Uterus (tissue), 4 donors: ENCODE results near the gene ASAP3. TPM values are rescaled to one million over a fixed set of nuclear protein-coding genes. Genes with fewer than 3 reads are reported as not detected.

Experiments used
- DNase-seq, 2 donors: peaks; one replicate each; pipeline ENCODE4 v3.0.0-alpha.2; 2019 to 2020
- H3K27ac ChIP-seq, 2 donors: fragments of 200-600 bp; sonication (generic); 1 replicate in 1 of 2; 2 replicates in 1 of 2; pipeline ENCODE4 v1.5.1; 2016 to 2018
- H3K27me3 ChIP-seq, 2 donors: fragments of 200-600 bp; sonication (generic); one replicate each; pipeline ENCODE4 v1.5.1; 2018 to 2019; ENCODE audit warnings: control low read depth in 1 of 2
- H3K36me3 ChIP-seq, 2 donors: fragments of 200-600 bp; sonication (generic); one replicate each; pipeline ENCODE4 v1.5.1; 2019; ENCODE audit warnings: control low read depth in 1 of 2
- H3K4me1 ChIP-seq, 2 donors: fragments of 200-600 bp; sonication (generic); one replicate each; pipeline ENCODE4 v1.5.1; 2018 to 2019; ENCODE audit warnings: control low read depth in 1 of 2
- H3K4me3 ChIP-seq, 2 donors: fragments of 200-600 bp; sonication (generic); 1 replicate in 1 of 2; 2 replicates in 1 of 2; pipeline ENCODE4 v1.5.1; 2018 to 2019; ENCODE audit warnings: mild to moderate bottlenecking in 1 of 2
- H3K9me3 ChIP-seq, 2 donors: fragments of 200-600 bp; sonication (generic); one replicate each; pipeline ENCODE4 v1.5.1; 2019; ENCODE audit warnings: control low read depth in 1 of 2
- POLR2A ChIP-seq, 2 donors: fragments of 450-650 bp; IDR thresholded peaks; one replicate each; pipeline ENCODE4 v1.6.1; 2016; ENCODE audit warnings: antibody characterized with exemption in 2 of 2, mild to moderate bottlenecking in 1 of 2, moderate library complexity in 1 of 2
- intact Hi-C: fragments of 100-400 bp; cut with DNase I; formaldehyde crosslinking; loops from one replicate; pipeline ENCODE4 v1.15.1; 2023; ENCODE audit warnings: low total_unique reads
- total RNA-seq, 4 donors: library from RNA; depleted of rRNA in 3 of 4; stranded (reverse); fragments of >200 nt in 3 of 4; gene quantifications; one replicate each; pipeline versions ENCODE4 v1.1.0 to v1.2.4, GENCODE V29; 2014 to 2023
- TF ChIP-seq, protein P1 (sequence below), 4 experiments: fragments of 200-600 bp in 2 of 4; fragments of 450-650 bp in 2 of 4; sonication (generic) in 2 of 4; IDR thresholded peaks; one replicate each; pipeline ENCODE4 v1.5.1; 2016 to 2019; ENCODE audit warnings: antibody characterized with exemption in 4 of 4, mild to moderate bottlenecking in 2 of 4, moderate library complexity in 1 of 4
- donor health status: DM: yes; HTN: yes; CAD: no.

The ASAP3 gene
- total RNA-seq, 4 donors from 2014 or later, result 48.4 to 87.7 (median 68.2) TPM

DNA sequence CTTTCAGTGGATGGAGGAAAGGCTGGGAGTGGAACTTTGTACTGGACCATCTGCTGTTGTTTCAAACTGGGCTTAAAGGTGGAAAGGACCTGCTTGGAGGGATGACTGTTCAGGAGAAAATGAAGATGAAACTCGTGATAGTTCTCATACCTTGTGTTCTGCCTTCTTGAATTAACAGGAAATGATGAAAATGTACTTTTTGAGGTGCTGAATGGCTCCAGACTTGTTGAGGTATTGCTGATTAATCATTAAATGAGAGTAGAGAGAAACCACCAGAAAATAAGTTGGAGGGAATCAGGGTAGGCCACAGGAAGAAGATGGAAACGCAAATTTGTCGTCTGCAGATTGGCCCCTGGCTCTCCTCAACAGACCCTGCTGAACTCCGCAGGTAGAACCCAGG lies 88.1 kb downstream of the ASAP3 start:
- Histone ChIP-seq H3K27ac (peak overlapping the region; percentile 66 to 84), H3K4me3 (no peak overlapping the region)
- TF ChIP-seq, protein P1, sequence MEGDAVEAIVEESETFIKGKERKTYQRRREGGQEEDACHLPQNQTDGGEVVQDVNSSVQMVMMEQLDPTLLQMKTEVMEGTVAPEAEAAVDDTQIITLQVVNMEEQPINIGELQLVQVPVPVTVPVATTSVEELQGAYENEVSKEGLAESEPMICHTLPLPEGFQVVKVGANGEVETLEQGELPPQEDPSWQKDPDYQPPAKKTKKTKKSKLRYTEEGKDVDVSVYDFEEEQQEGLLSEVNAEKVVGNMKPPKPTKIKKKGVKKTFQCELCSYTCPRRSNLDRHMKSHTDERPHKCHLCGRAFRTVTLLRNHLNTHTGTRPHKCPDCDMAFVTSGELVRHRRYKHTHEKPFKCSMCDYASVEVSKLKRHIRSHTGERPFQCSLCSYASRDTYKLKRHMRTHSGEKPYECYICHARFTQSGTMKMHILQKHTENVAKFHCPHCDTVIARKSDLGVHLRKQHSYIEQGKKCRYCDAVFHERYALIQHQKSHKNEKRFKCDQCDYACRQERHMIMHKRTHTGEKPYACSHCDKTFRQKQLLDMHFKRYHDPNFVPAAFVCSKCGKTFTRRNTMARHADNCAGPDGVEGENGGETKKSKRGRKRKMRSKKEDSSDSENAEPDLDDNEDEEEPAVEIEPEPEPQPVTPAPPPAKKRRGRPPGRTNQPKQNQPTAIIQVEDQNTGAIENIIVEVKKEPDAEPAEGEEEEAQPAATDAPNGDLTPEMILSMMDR (IDR thresholded peaks at IDR 0.05), result no peak
- TF ChIP-seq POLR2A (IDR thresholded peaks at IDR 0.05), result no peak

DNA sequence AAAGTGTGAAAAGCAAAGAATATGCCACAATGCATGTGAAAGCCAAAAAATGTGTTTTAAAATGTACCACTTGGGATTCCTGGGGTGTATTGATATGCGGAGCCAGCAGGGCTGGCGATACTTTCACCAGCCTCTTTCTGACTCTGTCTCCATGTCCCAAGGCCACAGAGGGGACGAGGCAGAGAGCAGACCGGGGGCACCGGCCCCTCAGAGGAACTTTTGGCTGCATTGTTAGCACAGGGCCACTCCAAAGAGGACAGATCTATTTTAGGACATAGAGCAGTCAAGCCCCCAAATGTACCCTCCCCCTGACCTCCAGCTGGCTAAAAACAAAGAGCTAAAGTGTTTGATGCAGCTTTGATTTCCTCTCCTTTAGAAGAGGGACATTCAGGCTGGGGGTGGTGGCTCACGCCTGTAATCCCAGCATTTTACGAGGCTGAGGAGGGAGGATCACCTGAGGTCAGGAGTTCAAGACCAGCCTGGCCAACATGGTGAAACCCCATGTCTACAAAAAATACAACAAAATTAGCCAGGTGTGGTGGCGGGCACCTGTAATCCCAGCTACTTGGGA lies 88.7 kb downstream of the ASAP3 start:
- no peak for TF ChIP-seq POLR2A (IDR thresholded peaks at IDR 0.05)
- TF ChIP-seq, protein P1 (IDR thresholded peaks at IDR 0.05), result no peak
- no peak overlapping the region for H3K4me3 ChIP-seq
- intact Hi-C loops, result no loop called here
- H3K36me3 ChIP-seq, result no peaks in the 10 kb centered on the region
- peaks cover 0 to 6% of the 10 kb centered on the region in 2 donors for H3K4me1 ChIP-seq
- no peaks in the 10 kb centered on the region for H3K27me3 ChIP-seq
- DNase-seq, result no peak
- peak overlapping the region; percentile 66 to 84 for H3K27ac ChIP-seq
- H3K9me3 ChIP-seq, result no peaks in the 10 kb centered on the region

More for the DNA sequence above, 88.1 kb downstream of the ASAP3 start:
- peaks cover 0 to 6% of the 10 kb centered on the region in 2 donors for H3K4me1 ChIP-seq
- H3K36me3 ChIP-seq, result no peaks in the 10 kb centered on the region
- DNase-seq, result no peak
- H3K27me3 ChIP-seq, result no peaks in the 10 kb centered on the region
- no peaks in the 10 kb centered on the region for H3K9me3 ChIP-seq
- intact Hi-C loops, result no loop called here

DNA sequence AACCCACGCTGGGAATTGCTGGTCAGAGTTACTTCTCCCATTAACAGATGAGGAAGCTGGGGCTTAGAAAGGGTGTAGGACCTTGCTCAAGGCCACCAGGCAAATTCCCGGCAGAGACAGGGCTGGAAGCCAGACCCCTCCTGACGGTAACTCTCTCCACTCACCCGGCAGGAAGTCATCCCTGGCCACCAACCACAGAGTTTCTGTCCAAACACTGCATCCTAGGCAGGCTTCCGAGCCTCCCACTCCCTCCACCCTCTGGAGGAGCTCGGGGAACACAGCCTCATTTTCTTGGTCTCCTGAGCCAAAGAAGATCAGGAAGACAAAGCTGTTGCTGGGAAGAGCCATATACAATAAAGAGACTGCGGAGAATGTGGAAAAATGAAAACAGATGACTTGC lies 89.3 kb downstream of the ASAP3 start:
- TF ChIP-seq, protein P1 (IDR thresholded peaks at IDR 0.05), result no peak
- no peak for TF ChIP-seq POLR2A (IDR thresholded peaks at IDR 0.05)
- Histone ChIP-seq H3K4me3 (no peak overlapping the region), H3K36me3 (no peaks in the 10 kb centered on the region), H3K4me1 (peaks cover 0 to 6% of the 10 kb centered on the region in 2 donors), H3K27me3 (no peaks in the 10 kb centered on the region), H3K9me3 (no peaks in the 10 kb centered on the region), H3K27ac (peak overlapping the region; percentile 66 to 84)
- intact Hi-C loops, result no loop called here
- DNase-seq, result peak; percentile 89 to 92

DNA sequence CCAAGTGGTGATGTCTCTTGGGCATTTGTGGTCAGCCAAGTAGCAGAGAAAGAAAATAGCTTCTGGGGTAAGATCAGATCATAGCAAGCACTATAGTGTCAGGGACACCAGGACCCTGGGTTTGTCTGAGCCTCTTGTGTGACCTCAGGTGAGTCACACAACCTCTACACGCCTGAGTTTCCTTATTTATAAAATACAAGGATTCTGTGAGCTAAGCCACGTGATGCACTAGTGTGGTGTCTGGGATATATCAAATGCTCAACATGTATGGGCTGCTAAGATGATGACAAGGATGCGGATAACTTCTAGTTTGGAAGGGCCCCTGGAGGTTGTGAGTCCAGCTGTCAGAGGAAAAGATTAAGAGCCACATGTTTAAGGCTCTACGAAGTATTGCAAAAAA lies 89.8 kb downstream of the ASAP3 start:
- H3K27me3 ChIP-seq, result no peaks in the 10 kb centered on the region
- DNase-seq, result peak; percentile 39 to 70
- H3K9me3 ChIP-seq, result no peaks in the 10 kb centered on the region
- H3K4me1 ChIP-seq, result peaks cover 0 to 6% of the 10 kb centered on the region in 2 donors
- no peaks in the 10 kb centered on the region for H3K36me3 ChIP-seq
- TF ChIP-seq, protein P1 (IDR thresholded peaks at IDR 0.05), result no peak
- TF ChIP-seq POLR2A (IDR thresholded peaks at IDR 0.05), result no peak
- no peak overlapping the region for H3K4me3 ChIP-seq
- peak overlapping the region; percentile 66 to 84 for H3K27ac ChIP-seq
- intact Hi-C loops, result no loop called here

DNA sequence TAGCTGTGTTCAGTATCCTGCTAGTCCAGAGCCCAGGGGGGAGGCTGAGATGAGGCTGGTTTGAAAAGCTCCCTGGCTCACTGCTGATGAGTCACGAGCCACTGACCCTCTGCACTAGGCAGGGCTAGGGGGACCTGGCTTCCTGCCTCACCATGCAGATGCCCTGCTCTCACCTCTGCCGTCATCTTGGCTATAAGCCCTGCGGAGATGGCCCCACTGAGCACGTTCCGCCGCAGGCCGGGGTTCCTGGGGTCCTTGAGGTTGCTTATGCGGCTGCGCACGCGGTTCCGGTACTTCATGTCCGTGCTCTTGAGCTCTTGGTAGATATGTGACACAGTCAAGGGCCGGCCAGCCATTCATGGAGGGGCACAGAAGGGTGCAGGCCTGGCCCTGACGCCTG lies 90.3 kb downstream of the ASAP3 start:
- H3K36me3 ChIP-seq, result no peaks in the 10 kb centered on the region
- H3K27ac ChIP-seq, result peak overlapping the region; percentile 66 to 84
- H3K4me1 ChIP-seq, result peaks cover 0 to 6% of the 10 kb centered on the region in 2 donors
- H3K27me3 ChIP-seq, result no peaks in the 10 kb centered on the region
- intact Hi-C loops, result no loop called here
- H3K9me3 ChIP-seq, result no peaks in the 10 kb centered on the region
- no peak overlapping the region for H3K4me3 ChIP-seq
- DNase-seq, result peak; percentile 84
- TF ChIP-seq, protein P1 (IDR thresholded peaks at IDR 0.05), result no peak
- no peak for TF ChIP-seq POLR2A (IDR thresholded peaks at IDR 0.05)
